CD14-positive monocyte (primary cell): ENCODE measurements around the gene PITPNM2. TPM values are rescaled to one million over a fixed set of nuclear protein-coding genes. Genes with fewer than 3 reads are reported as not detected.

Source experiments
- DNase-seq, 3 donors: peaks; one replicate each; pipeline ENCODE4 v3.0.0-alpha.2; 2011 to 2022
- H2AFZ ChIP-seq: 2 replicates; pipeline ENCODE4 v1.6.0; 2012; ENCODE audit warnings: mild to moderate bottlenecking, low read depth, low read length, inconsistent platforms; ENCODE audit not compliant: insufficient read depth, poor library complexity, severe bottlenecking
- H3K27ac ChIP-seq, 2 donors: 1 replicate in 1 of 2; 2 replicates in 1 of 2; pipeline ENCODE4 v1.5.1; 2012 to 2013; ENCODE audit warnings: low read length in 2 of 2, control low read depth in 1 of 2, inconsistent platforms in 1 of 2, low read depth in 1 of 2, mild to moderate bottlenecking in 1 of 2
- H3K27me3 ChIP-seq, 2 donors: one replicate each; pipeline versions ENCODE4 v1.6.0 to v1.6.1; 2011 to 2013; ENCODE audit warnings: low read length in 2 of 2; ENCODE audit not compliant: control insufficient read depth in 2 of 2, insufficient read depth in 2 of 2
- H3K36me3 ChIP-seq, 2 donors: replicated peaks in 1 of 2; 1 replicate in 1 of 2; 2 replicates in 1 of 2; pipeline versions ENCODE4 v1.5.1 to v1.6.1; 2012 to 2013; ENCODE audit warnings: low read length in 2 of 2, control low read depth in 1 of 2, inconsistent platforms in 1 of 2, mild to moderate bottlenecking in 1 of 2; ENCODE audit not compliant: insufficient read depth in 2 of 2, control insufficient read depth in 1 of 2
- H3K4me1 ChIP-seq, 2 donors: 1 replicate in 1 of 2; 2 replicates in 1 of 2; pipeline versions ENCODE4 v1.5.1 to v1.6.1; 2012 to 2013; ENCODE audit warnings: low read length in 2 of 2, control low read depth in 1 of 2, inconsistent platforms in 1 of 2, mild to moderate bottlenecking in 1 of 2, moderate library complexity in 1 of 2; ENCODE audit not compliant: insufficient read depth in 2 of 2, control insufficient read depth in 1 of 2
- H3K4me2 ChIP-seq: replicated peaks from 2 replicates; pipeline ENCODE3; 2012; ENCODE audit warnings: low read length, moderate library complexity, mild to moderate bottlenecking; ENCODE audit not compliant: poor library complexity, severe bottlenecking; ENCODE audit errors: extremely low read depth
- H3K4me3 ChIP-seq, 3 experiments: fragments of 200-600 bp in 1 of 3; sonication (generic) in 1 of 3; replicated peaks in 1 of 3; 1 replicate in 2 of 3; 2 replicates in 1 of 3; pipeline ENCODE4 v1.5.1; 2011 to 2013; ENCODE audit warnings: low read length in 3 of 3, mild to moderate bottlenecking in 3 of 3, control low read depth in 2 of 3, low read depth in 2 of 3, inconsistent platforms in 1 of 3, moderate library complexity in 1 of 3
- H3K79me2 ChIP-seq: 2 replicates; pipeline ENCODE4 v1.6.0; 2012; ENCODE audit warnings: mild to moderate bottlenecking, control low read depth, inconsistent platforms, low read length, moderate library complexity; ENCODE audit not compliant: insufficient read depth
- H3K9ac ChIP-seq: 2 replicates; pipeline ENCODE4 v1.6.0; 2017; ENCODE audit warnings: low read length, mild to moderate bottlenecking; ENCODE audit not compliant: insufficient read depth, poor library complexity, severe bottlenecking
- H3K9me3 ChIP-seq, 2 donors: replicated peaks in 1 of 2; 1 replicate in 1 of 2; 2 replicates in 1 of 2; pipeline versions ENCODE4 v1.5.1 to v1.6.1; 2012 to 2013; ENCODE audit warnings: low read length in 2 of 2, control low read depth in 1 of 2; ENCODE audit not compliant: control insufficient read depth in 1 of 2, insufficient read depth in 1 of 2
- H4K20me1 ChIP-seq: 2 replicates; pipeline ENCODE4 v1.6.0; 2012; ENCODE audit warnings: mild to moderate bottlenecking, low read length, control low read depth, moderate library complexity; ENCODE audit not compliant: insufficient read depth
- H3K27ac Mint-ChIP-seq, 7 donors: one replicate each; pipeline ENCODE4 v1.8.0; 2020; ENCODE audit warnings: mild to moderate bottlenecking in 7 of 7, mixed read lengths in 7 of 7, moderate library complexity in 6 of 7, inconsistent platforms in 2 of 7
- H3K27me3 Mint-ChIP-seq, 3 donors: one replicate each; pipeline ENCODE4 v1.8.0; 2021 to 2022; ENCODE audit warnings: low read depth in 3 of 3, mild to moderate bottlenecking in 3 of 3, mixed read lengths in 3 of 3, moderate library complexity in 3 of 3, inconsistent platforms in 1 of 3
- H3K36me3 Mint-ChIP-seq, 2 donors: one replicate each; pipeline ENCODE4 v1.8.0; 2020; ENCODE audit warnings: mixed read lengths in 2 of 2, inconsistent platforms in 1 of 2, mild to moderate bottlenecking in 1 of 2
- H3K4me1 Mint-ChIP-seq: one replicate; pipeline ENCODE4 v1.8.0; 2020; ENCODE audit warnings: mild to moderate bottlenecking, mixed read lengths
- H3K4me3 Mint-ChIP-seq, 2 donors: one replicate each; pipeline ENCODE4 v1.8.0; 2020; ENCODE audit warnings: mild to moderate bottlenecking in 2 of 2, mixed read lengths in 2 of 2, moderate library complexity in 1 of 2
- H3K9me3 Mint-ChIP-seq, 7 donors: one replicate each; pipeline ENCODE4 v1.8.0; 2020 to 2022; ENCODE audit warnings: mixed read lengths in 7 of 7, mild to moderate bottlenecking in 6 of 7, moderate library complexity in 6 of 7, inconsistent platforms in 2 of 7
- WGBS: methylation state at CpG from one replicate; pipeline ENCODE4 v1.1.5; 2013; ENCODE audit warnings: missing lambda C conversion rate; ENCODE audit not compliant: insufficient coverage; 5-methylcytosine and 5-hydroxymethylcytosine counted together
- intact Hi-C, 2 donors: fragments of 100-400 bp; cut with micrococcal nuclease; formaldehyde crosslinking; loops; one replicate each; pipeline versions ENCODE4 v1.15.0 to v1.15.1; 2023
- polyA plus RNA-seq, 3 donors: library from polyadenylated mRNA; depleted of rRNA in 1 of 3; unstranded in 2 of 3; stranded (reverse) in 1 of 3; fragments of 300-500 nt in 2 of 3; fragments of >200 nt in 1 of 3; fragmentation: Illumina TruSeq in 2 of 3; gene quantifications; 1 replicate in 2 of 3; 2 replicates in 1 of 3; pipeline ENCODE4 v1.2.3, GENCODE V29; 2012 to 2021
- TF ChIP-seq, protein P1 (sequence below): fragments of 200-600 bp; IDR thresholded peaks from one replicate; pipeline ENCODE4 v1.8.0; 2022; ENCODE audit warnings: antibody characterized with exemption, mild to moderate bottlenecking

Gene PITPNM2
- polyA plus RNA-seq, 3 donors: 0.08 to 0.67 TPM; not detected in 1

DNA sequence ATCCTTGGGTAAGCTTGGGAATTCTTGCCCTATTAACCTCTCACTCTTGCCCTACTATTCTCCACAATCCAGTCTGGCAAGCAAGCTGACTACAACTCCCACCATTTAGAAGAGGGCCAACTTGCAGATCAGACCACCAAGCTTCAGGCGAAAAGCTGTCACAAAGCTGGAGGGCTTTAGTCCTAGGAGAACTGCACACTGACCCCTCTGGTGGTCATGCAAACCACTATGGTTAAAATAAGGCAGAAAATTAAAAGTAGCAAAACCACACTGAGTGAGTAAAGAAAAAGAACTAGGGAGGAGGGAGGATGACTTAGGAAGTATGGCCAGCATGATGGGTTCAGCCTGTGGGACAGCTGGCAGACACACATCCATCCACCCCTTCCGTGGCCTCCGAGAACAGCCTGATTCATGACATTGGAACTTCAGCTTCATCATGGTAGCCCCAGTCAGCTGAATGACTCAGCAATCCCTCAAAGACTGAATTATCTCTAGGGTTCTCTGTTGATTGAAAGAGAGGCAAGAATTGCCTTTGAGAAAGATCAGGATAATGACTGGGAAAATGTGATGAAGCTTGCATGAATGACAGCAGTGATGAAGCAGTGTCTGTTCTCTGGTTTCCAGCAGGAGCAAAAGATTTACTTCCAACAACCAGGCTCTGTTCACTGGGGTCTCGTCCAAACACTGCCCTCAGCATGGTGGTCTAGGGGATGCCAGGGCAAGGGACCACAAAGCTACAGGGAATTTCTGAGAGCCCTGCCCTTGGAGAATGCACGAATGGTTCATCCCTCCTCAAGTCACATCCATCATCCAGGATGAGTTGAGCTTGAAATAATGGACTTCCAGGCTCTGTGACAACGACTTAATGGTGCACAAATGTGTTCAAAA is 24.4 kb downstream of the PITPNM2 start:
- H3K4me1 ChIP-seq: peaks cover 0 to 5% of the 10 kb centered on the region in 2 donors
- no peaks in the 10 kb centered on the region for H3K27me3 ChIP-seq
- H3K4me3 ChIP-seq: no peak overlapping the region
- no peak for DNase-seq
- H3K36me3 ChIP-seq: no peaks in the 10 kb centered on the region
- H3K4me3 Mint-ChIP-seq: no peak overlapping the region
- H2AFZ ChIP-seq: peak overlapping the region; percentile 1
- TF ChIP-seq, protein P1, sequence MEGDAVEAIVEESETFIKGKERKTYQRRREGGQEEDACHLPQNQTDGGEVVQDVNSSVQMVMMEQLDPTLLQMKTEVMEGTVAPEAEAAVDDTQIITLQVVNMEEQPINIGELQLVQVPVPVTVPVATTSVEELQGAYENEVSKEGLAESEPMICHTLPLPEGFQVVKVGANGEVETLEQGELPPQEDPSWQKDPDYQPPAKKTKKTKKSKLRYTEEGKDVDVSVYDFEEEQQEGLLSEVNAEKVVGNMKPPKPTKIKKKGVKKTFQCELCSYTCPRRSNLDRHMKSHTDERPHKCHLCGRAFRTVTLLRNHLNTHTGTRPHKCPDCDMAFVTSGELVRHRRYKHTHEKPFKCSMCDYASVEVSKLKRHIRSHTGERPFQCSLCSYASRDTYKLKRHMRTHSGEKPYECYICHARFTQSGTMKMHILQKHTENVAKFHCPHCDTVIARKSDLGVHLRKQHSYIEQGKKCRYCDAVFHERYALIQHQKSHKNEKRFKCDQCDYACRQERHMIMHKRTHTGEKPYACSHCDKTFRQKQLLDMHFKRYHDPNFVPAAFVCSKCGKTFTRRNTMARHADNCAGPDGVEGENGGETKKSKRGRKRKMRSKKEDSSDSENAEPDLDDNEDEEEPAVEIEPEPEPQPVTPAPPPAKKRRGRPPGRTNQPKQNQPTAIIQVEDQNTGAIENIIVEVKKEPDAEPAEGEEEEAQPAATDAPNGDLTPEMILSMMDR: no peak
- no peak overlapping the region for H3K4me2 ChIP-seq
- H3K9me3 Mint-ChIP-seq: peaks cover 0 to 1% (median 0%) of the 10 kb centered on the region in 7 donors
- intact Hi-C loops: no loop called here
- 100% methylated on average over 2 of the region's 6 CpGs for WGBS
- no peaks in the 10 kb centered on the region for H3K9me3 ChIP-seq
- peaks cover 8% of the 10 kb centered on the region for H3K4me1 Mint-ChIP-seq
- H3K79me2 ChIP-seq: no peaks in the 10 kb centered on the region
- no peak overlapping the region for H3K27ac ChIP-seq
- no peaks in the 10 kb centered on the region for H4K20me1 ChIP-seq
- H3K36me3 Mint-ChIP-seq: no peaks in the 10 kb centered on the region
- H3K27ac Mint-ChIP-seq: no peak overlapping the region
- H3K9ac ChIP-seq: no peak overlapping the region
- peaks cover 0 to 2% (median 0%) of the 10 kb centered on the region in 3 donors for H3K27me3 Mint-ChIP-seq

DNA sequence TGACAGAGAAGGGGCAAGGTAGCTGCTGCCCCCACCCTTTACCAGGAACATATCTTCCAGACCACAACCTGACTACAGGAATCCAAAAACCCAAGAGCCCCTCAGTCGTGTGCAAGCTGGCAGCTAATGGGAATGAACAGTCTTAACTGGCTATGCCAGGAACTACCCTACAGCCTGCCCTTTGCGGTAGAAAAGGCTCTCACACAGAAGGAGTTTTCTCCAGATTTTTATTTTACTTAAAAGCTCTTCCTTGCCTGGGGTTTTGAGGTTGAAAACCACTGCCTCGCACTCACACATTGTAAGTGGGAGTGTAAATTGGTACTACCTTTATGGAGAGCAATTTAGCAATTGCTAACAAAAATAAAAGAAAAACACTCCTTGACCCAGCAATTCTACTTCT is 28.3 kb downstream of the PITPNM2 start:
- intact Hi-C loops: no loop called here
- H3K27me3 ChIP-seq: no peaks in the 10 kb centered on the region
- Mint-ChIP-seq H3K36me3 (no peaks in the 10 kb centered on the region), H3K4me1 (peaks cover 9% of the 10 kb centered on the region), H3K27me3 (peaks cover 0 to 4% (median 3%) of the 10 kb centered on the region in 3 donors), H3K9me3 (no peaks in the 10 kb centered on the region), H3K27ac (no peak overlapping the region), H3K4me3 (no peak overlapping the region)
- 100% methylated on average over 1 of the region's 3 CpGs for WGBS
- no peak overlapping the region for H3K4me3 ChIP-seq
- TF ChIP-seq, protein P1: no peak
- no peak overlapping the region for H2AFZ ChIP-seq
- H3K27ac ChIP-seq: no peak overlapping the region
- no peaks in the 10 kb centered on the region for H3K36me3 ChIP-seq
- H3K9me3 ChIP-seq: no peaks in the 10 kb centered on the region
- no peak overlapping the region for H3K9ac ChIP-seq
- no peak overlapping the region for H3K4me2 ChIP-seq
- peaks cover 0 to 5% of the 10 kb centered on the region in 2 donors for H3K4me1 ChIP-seq
- no peak for DNase-seq
- no peaks in the 10 kb centered on the region for H4K20me1 ChIP-seq
- no peaks in the 10 kb centered on the region for H3K79me2 ChIP-seq
